HG02588 (cell line): ENCODE data around the gene FAM81A.
"Not testable (repeated sequence)": the region's sequence is repeated elsewhere in the genome, so short reads cannot be mapped to it uniquely, and the experiment has no call there.

Source experiments
- ATAC-seq: cut with Tn5 transposase; IDR thresholded peaks from one replicate; pipeline ENCODE4 v1.9.1; 2021; ENCODE audit warnings: mild to moderate bottlenecking, moderate library complexity; ENCODE audit not compliant: unreplicated experiment

Gene FAM81A

DNA sequence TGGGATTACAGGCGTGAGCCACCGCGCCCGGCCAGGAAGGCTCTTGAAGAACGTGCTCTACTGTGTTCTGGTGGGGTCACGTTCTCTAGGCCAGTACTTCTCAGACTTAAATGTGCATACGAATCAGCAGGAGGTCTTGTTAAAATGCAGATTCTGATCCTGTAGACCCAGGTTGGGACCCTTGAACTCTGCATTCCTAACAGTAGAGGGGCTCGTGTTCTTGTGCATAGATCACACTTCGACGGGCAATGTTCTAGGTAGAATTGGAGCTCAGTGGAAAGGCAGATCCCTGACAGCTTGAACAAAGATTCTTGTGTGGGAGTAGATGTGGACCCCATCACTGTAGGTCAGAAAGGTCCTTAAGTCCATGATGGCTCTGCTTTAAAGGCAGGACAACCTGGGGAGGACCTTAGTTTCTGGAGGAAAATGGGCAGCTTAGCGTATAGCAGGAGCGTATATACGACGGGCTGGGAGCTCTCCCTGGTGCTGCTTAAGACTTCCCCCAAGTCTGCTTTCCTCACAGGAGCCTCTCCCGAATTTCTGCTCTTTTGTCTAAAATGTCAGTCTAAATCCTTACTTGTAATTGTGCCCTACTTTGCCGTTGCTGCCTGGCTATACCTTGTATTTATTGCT, 16.9 kb upstream of the FAM81A start:
- ATAC-seq, result no peak

DNA sequence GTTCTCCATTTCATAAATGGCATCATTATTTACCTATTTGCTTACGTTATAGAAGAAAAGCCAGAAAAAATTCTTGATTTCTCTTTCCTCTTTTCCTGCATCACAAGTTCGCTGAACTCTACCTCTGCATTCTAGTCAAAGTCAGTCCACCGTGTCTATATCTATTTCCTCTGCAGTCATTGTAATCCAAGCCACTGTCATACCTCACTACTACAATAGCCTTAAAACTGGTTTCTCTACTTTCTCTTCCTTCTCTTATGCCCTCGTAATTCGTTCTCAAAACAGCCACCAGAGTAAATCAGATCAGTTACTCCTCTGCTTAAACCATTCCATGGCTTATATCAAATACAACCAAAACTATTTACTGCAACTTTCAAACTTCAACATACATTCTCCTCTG, 13.4 kb upstream of the FAM81A start:
- no peak for ATAC-seq

DNA sequence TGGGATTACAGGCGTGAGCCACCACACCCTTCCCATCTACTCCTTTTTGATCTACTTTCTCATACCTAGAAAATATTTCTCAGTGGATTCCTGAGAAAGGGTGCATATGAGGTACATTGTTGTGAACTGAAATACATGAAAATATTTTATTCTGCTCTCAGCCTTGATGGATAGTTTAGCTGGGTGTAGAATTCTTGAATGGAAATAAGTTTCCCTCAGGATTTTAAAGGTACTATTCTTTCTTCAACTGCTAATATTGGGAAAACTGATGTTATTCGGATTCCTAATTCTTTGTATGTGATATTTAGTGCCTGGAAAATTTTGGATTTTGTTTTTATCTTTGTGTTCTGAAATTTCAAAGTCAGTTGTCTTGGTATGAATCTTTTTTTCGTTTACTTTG, 9.1 kb upstream of the FAM81A start:
- ATAC-seq, result not testable (repeated sequence)

DNA sequence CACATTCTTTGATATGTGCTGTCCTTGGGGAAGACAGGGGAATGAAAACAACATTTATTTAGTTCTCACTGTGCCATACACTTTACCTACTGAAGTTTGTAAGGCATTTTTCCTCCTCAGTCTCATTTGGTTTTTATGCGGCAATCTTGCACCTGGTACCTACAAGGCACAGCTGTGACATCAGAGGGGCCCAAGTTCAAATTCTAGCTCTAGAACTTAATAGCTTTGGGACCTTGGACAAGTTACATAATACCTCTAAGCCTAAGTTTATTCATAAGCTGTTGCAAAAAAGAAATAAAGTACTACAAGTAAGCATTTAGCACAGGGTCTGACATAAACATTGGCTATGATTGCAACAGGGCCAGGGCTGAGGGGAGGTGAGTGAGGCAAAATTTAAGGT, 5.6 kb upstream of the FAM81A start:
- ATAC-seq, result no peak

DNA sequence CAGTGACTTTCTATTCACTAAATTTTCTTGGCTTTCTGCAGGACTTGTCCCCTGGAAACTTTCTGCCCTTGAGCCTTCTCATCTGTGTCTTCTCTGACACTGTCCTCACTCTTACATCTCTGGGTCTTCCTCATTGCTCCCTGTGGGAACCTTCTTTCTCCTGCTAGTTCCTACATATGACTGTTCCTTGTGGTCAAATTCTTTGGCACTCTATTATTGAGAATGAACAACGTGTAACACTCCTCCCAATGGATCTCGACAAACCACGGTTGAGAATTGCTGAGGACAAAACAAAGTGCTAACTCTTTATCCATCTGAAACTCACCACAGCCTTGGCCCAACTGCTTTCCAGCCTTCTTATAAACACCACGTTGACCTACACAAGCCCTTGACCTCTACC, 3.5 kb upstream of the FAM81A start:
- ATAC-seq, result no peak

DNA sequence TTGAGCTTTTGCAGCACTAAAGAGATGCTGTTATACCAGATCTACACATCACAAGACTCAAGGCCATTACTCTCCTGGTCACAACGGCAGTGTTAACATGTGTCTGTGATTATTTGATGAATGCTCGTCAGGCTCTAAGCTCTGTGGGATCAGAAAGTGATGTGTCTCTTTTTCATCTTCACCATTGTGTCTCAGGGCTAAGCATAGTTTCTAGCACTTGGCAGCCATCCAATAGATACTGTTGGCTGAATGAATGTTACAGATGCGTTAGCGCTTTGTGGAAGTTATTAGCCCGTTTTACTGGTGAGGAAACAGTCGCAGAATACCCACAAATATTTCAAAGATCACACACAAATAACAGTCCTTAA, 1.2 kb upstream of the FAM81A start:
- no peak for ATAC-seq

DNA sequence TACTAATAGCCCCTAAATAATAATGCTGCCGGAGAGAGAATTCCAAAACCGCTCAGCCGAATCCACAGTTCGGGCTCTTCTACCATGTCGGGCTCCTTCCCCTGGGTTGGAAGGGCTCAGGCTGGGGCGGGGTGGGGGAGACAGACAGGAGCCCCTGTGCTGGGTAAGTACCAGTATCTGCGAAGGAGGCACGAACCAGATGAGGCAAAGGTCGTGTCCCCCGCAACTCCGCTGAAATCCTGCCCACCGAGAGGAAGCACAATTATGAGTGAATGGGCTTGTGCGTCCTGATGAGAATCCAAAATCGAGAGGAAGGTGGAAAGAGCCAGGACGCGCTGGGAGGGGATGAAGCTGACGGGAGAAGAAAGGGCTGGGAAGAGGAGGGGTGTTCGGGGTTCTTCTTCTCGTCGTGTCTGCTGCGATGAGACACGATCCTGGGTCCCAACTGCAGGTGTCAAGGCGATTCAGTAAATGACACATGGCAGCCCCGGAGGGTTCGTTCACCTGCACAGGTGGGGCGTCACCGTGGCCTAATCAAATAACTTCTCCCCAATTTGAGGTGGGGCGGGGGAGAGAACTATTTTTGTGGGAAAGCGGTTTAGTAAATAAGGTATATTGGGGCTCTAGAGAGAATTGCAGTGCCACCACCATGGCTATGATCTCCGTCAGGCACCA, 707 bp upstream of the FAM81A start:
- ATAC-seq, result no peak

DNA sequence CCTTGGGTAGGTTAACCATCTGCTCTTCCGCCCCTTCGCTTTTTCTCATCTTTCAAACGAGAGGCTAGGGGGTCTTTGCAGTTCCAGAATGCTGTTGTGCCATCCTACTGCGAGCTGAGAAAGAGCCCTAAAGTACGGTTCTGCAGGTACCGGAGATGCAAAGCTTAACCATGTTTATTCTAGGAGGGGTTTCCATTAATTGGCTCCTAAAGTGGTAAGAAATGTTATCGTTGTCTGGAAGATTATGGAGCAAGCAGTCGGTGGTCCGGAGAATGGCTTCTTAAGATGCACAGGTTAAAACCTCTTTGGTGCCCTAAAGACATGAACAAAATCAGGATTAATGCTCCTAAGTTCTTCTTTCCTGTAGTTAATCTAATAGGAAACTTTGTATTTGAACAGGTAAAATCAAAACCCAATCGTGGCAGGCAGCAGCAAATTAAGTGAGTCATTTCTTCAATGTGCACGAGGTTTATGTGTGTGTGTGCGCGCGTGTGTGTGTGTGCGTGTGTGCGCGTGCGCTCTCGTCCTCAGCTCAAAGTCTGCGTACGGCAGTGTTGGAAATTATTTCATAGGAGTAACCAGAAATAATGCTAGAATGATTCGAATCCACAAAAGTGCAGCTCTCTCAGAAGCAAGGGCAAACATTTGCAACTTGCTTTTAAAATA, 772 bp downstream of the FAM81A start:
- no peak for ATAC-seq

DNA sequence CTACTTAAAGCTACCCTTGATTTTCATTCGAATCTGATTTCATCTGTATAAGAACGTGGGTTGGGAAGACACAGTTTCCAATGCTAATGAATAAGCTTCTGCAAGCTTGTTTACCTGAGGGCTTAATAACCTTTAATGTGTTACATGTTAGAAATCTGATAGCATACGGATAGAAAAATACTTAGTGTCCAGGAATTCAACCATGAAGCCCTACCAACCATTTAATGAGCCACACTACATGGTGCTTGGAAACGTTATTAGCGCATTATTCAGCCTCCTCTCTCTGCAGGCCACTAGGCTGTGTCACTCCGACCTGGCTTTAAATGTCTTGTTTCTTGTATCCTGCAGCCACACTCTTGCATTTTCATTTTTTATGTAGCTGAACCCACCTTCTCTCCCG, 1.6 kb downstream of the FAM81A start:
- no peak for ATAC-seq

DNA sequence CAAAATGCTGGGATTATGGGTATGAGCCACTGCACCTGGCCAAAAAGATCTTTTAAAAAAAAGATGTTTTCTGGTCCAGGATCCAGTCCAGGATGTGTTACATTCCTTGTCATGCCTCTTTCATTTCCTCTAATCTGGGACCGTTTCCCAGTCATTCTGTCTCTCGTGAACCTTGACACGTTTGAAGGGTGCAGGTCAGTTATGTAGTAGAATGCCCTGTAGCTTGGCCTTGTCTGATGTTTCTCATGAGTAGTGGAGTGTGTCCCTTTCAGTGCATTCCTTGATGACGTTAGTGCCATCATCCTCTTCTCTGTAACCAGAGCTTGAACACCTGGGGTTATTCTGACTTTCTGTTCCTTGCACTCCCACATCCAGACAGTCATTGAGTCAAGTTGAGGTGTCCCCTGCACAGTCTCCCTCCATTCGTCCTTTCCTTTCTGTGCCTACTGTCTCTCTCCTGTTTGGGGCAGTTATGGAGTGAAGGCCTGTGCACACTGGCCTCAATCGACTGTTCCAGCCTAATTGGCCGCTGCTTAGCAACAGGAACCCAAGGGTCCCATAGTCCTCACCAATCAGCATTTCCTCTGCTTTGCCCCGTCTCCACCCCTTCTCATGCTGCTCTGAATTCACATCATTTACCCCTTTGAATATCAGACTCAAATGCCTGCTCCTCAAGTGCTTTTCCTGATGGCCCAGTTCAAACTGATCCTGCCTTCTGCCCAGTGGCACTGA, 5.5 kb downstream of the FAM81A start:
- no peak for ATAC-seq

DNA sequence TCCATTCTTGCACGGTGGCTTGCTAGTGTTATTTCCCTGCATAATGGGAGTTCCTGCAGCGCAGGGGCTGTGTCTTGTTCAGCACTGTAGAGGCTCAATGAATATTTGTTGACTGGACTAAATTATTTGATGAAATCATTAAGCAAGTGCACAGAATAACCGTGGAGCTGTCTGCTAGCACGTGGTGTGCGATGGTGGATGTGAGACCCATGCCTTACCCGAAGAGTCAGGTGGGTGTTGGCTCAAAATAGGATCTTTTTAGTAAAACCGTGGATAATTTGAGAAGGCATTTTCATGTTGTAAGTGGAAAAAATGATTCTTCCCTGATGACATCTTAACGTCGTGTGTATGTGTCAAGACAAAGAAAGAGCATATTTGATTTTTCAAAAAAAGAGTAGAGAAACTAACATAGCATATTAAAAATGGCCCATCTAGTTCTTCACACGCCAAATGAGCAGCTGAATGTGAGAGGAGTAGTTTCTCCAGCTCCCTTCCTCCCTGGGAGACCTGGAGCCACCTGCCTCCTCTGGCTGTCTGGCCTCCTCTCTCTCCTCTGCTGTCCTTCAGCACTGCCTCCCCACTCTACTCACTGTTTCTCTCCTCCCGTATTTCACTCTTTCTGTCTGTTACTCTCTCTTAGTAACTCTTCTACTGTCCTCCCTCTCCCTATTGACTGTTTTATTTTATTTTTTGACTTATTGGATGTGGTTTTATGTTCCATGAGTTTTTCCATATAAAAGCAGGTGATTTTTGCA, 6.3 kb downstream of the FAM81A start:
- no peak for ATAC-seq

DNA sequence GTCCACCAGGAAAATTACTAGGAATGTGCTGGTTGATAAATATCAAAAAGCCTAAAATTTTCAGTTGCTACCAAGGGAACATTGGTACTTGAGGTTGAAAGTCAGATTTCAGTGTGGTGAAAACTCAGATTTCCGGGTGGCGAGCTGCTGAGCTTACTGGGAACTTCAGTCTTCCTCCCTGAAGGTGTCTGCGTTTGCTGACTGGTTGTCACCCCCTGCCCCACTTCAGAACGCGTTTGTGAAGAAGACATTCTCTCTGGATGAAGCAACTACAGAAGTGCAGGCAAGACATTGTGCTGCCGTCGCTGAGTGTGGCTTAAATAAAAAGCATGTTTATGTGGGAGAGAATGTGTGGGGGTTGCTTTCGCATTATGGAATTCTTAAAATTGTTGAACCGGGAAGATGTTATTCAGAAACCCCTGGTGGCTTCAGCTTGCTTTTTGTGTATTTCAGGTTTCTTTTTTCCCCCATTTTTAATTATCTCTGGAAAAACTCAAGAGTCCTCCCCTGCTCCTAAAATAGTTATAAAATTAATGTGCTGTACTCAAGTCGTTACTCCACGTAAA, 7.1 kb downstream of the FAM81A start:
- no peak for ATAC-seq

DNA sequence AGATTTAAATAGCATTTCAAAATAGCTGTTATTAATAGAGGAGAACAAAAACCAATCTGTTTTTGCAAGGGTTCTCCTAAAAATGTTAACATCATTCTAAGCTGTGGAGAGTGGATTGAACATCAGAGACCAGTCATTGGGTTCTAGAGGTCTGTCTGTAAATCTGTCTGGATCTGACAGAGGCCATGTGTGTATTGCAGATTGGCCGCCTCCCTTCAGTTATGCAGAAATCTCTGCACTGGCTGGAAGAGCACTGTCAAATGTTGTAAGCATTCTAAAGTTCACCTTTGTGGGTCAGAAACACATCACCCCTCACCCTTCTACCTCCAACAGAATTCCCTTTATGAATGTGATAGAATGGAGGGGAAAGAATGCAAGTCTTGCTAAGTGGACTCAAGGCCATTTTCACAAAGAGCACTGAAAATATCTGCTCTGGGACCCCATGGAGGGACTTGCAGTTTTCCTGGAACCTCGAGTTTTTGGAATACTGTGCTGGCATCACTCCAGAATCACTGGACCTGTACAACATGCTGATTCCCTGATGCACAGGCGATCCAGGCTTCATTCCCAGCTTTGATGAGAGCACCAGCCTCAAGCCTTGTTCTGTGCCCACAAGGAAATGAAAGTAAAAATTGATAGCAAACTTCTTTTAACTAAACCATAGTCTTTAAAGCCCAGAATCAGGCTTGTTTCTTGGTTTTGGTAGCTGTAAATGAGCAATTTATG, 8.4 kb downstream of the FAM81A start:
- no peak for ATAC-seq

DNA sequence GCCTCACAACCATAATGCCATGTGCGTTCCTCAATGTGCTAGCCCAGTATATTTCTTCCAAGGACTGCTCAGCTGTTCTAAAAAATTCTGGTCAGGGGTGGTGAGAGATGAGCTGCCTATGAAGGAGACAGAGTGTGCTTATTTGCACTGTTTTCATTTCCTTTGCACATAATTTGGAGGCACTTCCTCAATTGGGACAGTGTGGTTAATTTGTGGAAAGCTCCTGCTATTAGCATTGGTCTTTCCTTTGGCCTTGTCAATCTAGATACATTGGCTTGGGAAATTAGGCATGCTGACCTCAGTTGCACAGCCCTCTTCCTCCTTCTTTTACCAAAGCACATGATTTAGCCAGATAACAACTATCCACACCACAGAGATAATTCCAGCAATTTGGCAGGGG, 9.4 kb downstream of the FAM81A start:
- no peak for ATAC-seq

DNA sequence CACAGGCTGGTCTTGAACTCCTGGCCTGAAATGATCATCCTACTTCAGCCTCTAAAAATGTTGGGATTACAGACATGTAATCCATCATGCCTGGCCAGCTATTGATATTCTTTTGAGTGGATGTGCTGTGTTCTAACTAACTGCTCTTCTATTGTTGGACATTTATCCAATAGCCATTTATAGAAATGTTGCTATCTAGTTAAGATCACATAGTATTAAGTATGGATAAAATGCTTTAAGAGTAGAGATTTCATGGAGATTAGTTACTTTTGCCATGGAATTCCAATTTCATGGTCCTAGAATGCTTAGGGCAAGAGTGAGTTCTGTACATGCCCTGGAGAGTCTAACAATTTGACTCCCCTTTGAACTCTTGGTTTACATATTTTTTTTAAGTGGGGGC, 10.9 kb downstream of the FAM81A start:
- no peak for ATAC-seq

DNA sequence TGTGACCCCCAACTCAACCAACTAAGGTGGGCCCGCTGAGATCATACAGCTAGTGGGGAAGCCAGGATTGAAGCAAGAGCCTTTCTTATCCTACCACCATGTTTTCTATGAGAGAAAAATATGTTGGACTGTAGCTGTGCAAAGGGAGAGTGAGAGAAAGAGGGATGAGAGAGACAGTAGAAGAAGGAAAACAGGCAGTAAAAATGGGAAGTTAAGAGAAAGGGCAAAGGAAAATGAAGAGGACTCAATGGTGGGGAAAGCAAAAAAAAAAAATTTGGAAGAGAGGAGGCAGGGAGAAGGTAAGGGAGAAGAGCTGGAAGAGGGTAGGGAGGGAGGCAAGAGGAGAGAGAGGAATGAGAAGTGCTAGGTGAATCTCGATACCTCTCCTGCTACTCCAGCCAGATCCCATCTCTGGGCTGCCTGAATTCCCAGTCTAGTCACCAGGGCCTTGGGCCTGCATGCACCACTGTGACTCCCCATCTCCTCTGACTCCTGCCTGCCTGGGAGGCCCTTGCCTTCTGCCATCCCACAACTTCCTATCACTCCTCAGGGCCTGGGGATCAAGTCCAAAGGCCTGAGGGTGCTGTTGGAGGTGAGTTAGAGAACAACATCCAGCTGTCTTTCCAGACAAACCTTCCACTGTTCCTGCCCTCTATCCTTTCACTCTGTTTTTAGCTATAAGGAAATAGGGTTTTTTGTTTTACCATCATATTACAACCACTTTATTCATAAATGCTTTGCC, 15.7 kb downstream of the FAM81A start:
- no peak for ATAC-seq

DNA sequence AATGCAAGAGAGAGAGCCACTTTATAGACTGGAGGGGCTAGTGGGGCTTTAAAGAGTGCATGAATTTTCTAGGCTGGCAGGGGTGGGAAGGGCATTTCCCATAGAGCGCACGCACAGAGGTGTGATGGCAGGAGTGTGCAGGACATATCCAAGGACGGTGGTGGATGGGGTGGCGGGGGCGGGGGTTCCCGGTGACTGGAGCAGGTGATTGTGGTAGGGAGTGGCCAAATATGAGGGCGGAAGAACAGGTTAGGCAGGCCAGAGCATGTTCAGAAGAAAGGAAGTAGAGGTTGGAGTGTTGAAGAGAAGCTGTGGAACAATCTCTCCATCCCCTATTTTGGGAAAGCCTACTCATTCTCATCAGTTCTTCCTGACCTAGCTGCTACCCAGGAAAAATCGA, 18.1 kb downstream of the FAM81A start:
- ATAC-seq, result no peak

DNA sequence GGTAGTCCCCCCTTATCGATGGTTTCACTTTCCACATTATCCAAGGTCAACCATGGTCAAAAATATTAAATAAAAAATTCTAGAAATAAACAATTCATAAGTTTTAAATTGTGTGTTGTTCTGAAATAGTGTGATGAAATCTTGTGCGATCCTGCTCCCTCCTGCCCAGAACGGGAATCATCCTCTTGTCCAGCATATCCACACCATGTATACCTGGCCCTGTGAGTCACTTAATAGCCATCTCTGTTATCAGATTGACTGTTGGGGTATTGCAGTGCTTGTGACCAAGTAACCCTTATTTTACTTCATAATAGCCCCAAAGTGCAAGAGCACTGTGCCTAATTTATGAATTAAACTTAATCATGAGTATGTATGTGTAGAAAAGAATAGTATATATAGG, 19.1 kb downstream of the FAM81A start:
- no peak for ATAC-seq

DNA sequence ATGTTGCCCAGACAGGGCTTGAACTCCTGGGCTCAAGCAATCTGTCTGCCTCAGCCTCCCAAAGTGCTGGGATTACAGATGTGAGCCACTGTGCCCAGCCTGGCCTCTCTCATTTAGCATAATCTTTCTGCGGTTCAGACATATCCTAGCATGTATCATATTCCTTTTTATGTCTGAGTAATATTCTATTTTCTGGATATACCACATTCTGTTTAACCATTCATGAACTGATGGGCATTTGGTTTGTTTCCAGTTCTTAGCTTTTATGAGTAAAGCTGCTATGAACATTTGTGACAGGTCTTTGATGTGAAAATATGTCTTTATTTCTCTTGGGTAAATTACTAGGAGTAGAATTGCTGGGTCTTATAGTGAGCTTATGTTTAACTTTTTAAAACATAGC, 23.5 kb downstream of the FAM81A start:
- no peak for ATAC-seq
